ENCODE measurements around the gene HSD17B4.

- TF ChIP-seq EP300 (IDR thresholded peaks at IDR 0.05; ENCODE audit: low read depth) (no peak), POLR2A (IDR thresholded peaks at IDR 0.05) (no peak), CTCF (IDR thresholded peaks at IDR 0.05) (no peak)
Measured at GRCh38 chr5:119537704-119538103, 85.4 kb downstream of the HSD17B4 start.

Measured in transverse colon (tissue), 3 donors.